Spinal cord (tissue), 10 donors: Measurements from ENCODE around the gene RASAL1. TPM values are rescaled to one million over a fixed set of nuclear protein-coding genes. Genes with fewer than 3 reads are reported as not detected.

Experiments used
- DNase-seq, 6 donors: peaks; one replicate each; pipeline versions ENCODE4 v3.0.0 to v3.0.0-alpha.2; 2013 to 2015; ENCODE audit warnings: low spot score in 6 of 6, low read depth in 4 of 6
- H3K27ac ChIP-seq: one replicate; pipeline ENCODE4 v1.5.1; 2013; ENCODE audit warnings: low read depth, low read length, control low read depth
- H3K27me3 ChIP-seq: one replicate; pipeline ENCODE4 v1.6.1; 2013; ENCODE audit warnings: low read length; ENCODE audit not compliant: control insufficient read depth, insufficient read depth
- H3K36me3 ChIP-seq: one replicate; pipeline ENCODE4 v1.6.1; 2013; ENCODE audit warnings: low read length; ENCODE audit not compliant: control insufficient read depth, insufficient read depth
- H3K4me1 ChIP-seq: one replicate; pipeline ENCODE4 v1.6.1; 2013; ENCODE audit warnings: low read length; ENCODE audit not compliant: control insufficient read depth, insufficient read depth
- H3K4me3 ChIP-seq: one replicate; pipeline ENCODE4 v1.5.1; 2013; ENCODE audit warnings: low read depth, low read length, control low read depth
- H3K9me3 ChIP-seq: one replicate; pipeline ENCODE4 v1.6.1; 2013; ENCODE audit warnings: low read length; ENCODE audit not compliant: control insufficient read depth, insufficient read depth
- WGBS: methylation state at CpG from one replicate; pipeline ENCODE4 v1.1.5; 2013; ENCODE audit warnings: missing lambda C conversion rate; ENCODE audit not compliant: insufficient coverage; 5-methylcytosine and 5-hydroxymethylcytosine counted together
- polyA plus RNA-seq, 2 donors: library from polyadenylated mRNA; unstranded; fragments of 120-200 nt; gene quantifications; one replicate each; pipeline ENCODE4 v1.2.1, GENCODE V29; 2013; ENCODE audit not compliant: insufficient read length in 2 of 2
- total RNA-seq, 2 donors: library from RNA; depleted of rRNA in 1 of 2; stranded (reverse); fragments of 120-200 nt in 1 of 2; fragments of >200 nt in 1 of 2; gene quantifications; one replicate each; pipeline versions ENCODE4 v1.2.3 to v1.2.4, GENCODE V29; 2013 to 2014
- donor health status: healthy.

The RASAL1 gene
- total and polyA plus RNA-seq, 4 donors, result 0.72 to 3.0 (median 2.4) TPM

DNA sequence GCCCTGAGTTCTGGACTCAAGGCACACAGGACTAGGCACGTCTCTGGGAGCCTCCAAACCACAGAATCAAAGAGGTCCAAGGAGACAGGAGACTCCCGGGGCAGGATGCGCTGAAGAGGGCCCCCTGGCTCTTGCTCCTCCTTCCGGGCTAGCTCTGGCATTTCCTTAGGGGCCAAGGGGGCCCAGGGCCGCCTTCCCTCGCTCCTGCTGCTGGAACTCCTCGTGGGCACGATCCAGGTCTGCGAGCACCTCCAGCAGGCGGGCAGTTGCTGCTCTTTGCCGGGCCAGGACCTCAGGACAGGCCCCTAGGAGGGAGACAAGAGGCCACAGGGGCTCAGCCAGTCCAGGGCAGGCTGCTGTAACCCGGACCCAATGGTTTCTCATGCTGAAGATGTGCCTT is 35.8 kb downstream of the RASAL1 start:
- H3K27ac ChIP-seq, result no peak overlapping the region

DNA sequence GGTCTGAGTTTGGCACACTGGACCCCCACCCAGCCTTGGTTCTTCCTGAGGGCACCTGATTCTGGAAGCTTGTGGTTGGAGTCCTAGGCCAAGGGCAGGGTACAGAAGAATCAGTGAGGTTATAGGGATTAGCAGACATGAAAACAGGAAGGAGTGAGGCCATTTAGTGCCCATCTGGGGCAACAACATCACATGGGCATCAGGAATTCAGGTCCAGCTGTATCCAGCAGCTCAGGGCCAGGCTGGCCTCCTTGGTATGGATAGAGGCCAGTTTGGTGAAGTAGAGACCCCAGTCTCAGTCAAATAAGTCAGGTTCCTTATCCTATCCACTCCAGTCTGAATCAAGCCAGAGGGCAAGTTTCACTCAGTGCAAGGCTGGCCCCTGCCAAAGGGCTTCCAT is 36.2 kb downstream of the RASAL1 start:
- peaks cover 35% of the 10 kb centered on the region for H3K4me1 ChIP-seq
- no peak for DNase-seq
- H3K4me3 ChIP-seq, result no peak overlapping the region
- no peaks in the 10 kb centered on the region for H3K9me3 ChIP-seq
- no peak overlapping the region for H3K27ac ChIP-seq
- H3K27me3 ChIP-seq, result no peaks in the 10 kb centered on the region
- H3K36me3 ChIP-seq, result peaks cover 35% of the 10 kb centered on the region

More for the DNA sequence above, 35.8 kb downstream of the RASAL1 start:
- Histone ChIP-seq H3K4me3 (no peak overlapping the region), H3K27me3 (no peaks in the 10 kb centered on the region), H3K4me1 (peaks cover 35% of the 10 kb centered on the region), H3K36me3 (peaks cover 31% of the 10 kb centered on the region), H3K9me3 (no peaks in the 10 kb centered on the region)
- DNase-seq, result no peak
- 76% methylated on average over 11 of the region's 12 CpGs for WGBS

DNA sequence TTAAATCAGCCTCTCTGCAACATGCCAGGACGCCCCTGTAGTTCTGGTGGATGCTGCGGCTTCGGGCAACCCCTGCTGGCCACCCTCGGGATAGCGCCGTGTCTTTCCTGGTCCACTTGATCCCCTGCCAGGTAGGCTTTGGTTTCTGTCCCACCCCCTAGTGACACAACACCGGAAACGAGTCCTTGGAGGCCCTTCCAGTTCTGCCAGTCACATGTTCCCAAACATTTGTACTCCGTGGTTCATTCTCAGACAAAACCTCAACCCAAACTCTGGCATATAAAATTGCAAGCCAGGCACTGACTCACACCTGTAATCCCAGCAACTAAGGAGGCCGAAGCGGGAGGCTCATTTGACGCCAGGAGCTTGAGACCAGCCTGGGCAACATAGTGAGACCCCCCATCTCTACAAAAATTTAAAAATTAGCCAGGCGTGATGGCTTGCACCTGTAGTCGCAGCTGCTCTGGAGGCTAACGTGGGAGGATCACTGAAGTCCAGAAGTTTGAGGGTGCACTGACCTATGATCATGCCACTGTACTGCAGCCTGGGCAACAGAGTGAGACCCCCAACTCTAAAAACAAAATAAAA is 37.0 kb downstream of the RASAL1 start:
- Histone ChIP-seq H3K36me3 (peaks cover 41% of the 10 kb centered on the region), H3K9me3 (no peaks in the 10 kb centered on the region), H3K4me1 (peaks cover 29% of the 10 kb centered on the region), H3K27ac (peak overlapping the region; percentile 94), H3K4me3 (no peak overlapping the region), H3K27me3 (no peaks in the 10 kb centered on the region)
- 23% methylated on average over 12 of the region's 15 CpGs for WGBS
- peak in 5 of 6 donors; percentile 70 to 94 (median 80) for DNase-seq

DNA sequence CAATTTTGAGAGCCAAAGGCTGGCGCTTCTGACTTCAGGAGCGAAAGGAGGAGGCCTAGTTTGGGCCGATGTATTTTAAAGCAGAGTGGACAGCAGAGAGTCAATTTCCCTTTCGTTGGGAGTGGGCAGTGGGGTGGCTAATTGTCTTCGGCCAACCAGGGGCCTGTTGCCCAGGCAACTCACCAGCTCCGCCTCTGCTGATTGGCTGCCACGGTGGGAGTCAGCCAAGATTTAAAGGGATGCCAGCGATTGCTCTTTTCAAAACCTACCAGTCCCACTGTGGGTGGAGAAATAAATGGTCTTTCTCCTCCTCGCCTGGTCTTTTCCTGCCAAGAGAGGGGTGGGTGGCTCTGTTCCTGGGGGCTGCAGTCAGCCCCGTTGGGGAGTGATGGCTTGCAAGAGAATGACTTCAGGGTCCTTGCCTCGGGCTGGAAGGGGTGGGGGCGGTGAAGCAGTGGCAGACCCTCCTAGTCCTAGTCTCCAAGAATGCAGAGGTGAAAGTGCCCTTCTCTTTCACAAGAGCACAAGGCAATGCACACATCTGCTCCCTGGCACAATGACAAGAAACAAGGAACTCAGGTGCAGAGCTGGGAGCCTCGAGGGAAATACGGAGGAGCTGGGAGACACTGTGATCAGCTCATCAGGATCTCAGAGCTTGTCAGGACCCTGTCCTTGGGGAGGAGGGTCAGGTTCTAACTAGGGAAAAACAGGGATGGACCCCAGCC is 37.7 kb downstream of the RASAL1 start:
- H3K4me3 ChIP-seq, result no peak overlapping the region
- peak overlapping the region; percentile 94 for H3K27ac ChIP-seq
- no peaks in the 10 kb centered on the region for H3K27me3 ChIP-seq
- H3K36me3 ChIP-seq, result peaks cover 48% of the 10 kb centered on the region
- H3K9me3 ChIP-seq, result no peaks in the 10 kb centered on the region
- H3K4me1 ChIP-seq, result peaks cover 32% of the 10 kb centered on the region
- 7% methylated on average over 8 of the region's 14 CpGs for WGBS
- peak; percentile 87 to 98 (median 89) for DNase-seq

DNA sequence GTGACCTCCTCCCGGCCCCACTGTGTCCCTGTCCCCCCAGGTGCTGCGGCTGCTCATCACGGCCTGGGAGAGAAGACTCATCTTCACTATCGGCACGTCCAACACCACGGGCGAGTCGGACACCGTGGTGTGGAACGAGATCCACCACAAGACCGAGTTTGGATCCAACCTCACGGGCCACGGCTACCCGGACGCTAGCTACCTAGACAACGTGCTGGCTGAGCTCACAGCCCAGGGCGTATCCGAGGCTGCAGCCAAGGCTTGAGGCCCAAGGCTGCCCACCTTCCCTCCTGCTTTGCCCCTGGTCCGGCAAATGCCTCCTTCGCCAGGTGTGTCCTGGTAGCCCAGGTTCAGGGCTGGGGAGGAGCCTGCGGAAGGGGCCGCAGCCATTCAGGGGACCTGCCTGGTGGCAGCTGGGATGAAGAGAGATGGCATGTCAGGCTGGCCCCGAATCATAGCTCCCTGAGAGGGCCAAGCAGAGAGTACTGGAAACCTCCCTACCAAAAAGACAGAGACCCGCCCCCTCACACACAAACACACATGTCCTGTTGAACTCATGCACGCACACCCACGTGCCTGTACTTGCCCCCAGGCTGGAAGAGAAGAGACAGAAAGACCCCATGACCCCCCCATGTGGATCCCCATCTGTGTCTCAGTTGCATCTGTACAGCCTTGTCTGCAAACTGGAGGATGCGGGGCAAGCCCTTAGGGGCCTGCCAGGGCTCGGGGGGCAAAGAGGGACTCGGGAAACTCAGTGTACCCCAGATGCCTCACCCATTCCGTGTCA is 38.7 kb downstream of the RASAL1 start:
- WGBS, result 88% methylated on average over 28 of the region's 30 CpGs
- peak overlapping the region; percentile 94 for H3K27ac ChIP-seq

DNA sequence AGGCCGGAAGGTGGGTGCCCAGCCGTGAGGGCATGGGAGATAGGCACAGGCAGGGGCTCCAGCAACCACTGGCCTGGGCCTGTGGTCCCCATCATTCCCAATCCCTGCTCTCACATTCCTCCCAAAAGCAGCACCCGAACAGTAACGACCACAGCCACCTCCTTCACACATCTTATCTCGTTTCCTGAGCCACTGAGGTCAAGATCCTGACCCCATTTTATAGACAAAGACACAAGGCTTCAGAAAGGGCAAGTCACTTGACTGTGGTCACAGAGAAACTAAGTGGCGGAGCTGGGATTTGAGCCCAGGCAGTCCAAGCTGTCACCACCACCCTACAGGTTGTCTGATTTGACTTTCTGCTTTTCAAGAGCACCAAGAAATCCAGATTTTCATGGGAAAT is 40.2 kb downstream of the RASAL1 start:
- Histone ChIP-seq H3K36me3 (peaks cover 64% of the 10 kb centered on the region), H3K27ac (no peak overlapping the region), H3K27me3 (no peaks in the 10 kb centered on the region), H3K9me3 (no peaks in the 10 kb centered on the region), H3K4me3 (no peak overlapping the region), H3K4me1 (peaks cover 29% of the 10 kb centered on the region)
- WGBS, result 59% methylated on average over 6 of the region's 6 CpGs
- no peak for DNase-seq

More for the DNA sequence above, 38.7 kb downstream of the RASAL1 start:
- H3K9me3 ChIP-seq, result no peaks in the 10 kb centered on the region
- H3K4me3 ChIP-seq, result no peak overlapping the region
- H3K4me1 ChIP-seq, result peaks cover 33% of the 10 kb centered on the region
- DNase-seq, result no peak
- no peaks in the 10 kb centered on the region for H3K27me3 ChIP-seq
- peaks cover 51% of the 10 kb centered on the region for H3K36me3 ChIP-seq

DNA sequence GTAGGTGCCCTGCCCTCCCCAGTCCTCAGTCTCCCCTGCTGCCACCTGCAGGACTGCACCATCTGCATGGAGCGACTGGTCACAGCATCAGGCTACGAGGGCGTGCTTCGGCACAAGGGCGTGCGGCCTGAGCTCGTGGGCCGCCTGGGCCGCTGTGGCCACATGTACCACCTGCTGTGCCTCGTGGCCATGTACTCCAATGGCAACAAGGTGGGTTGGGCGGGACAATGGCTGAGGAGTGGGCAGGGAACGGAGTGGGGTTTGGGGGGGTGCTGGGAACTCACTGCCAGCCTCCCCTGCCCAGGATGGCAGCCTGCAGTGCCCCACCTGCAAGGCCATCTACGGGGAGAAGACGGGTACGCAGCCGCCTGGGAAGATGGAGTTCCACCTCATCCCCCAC is 40.8 kb downstream of the RASAL1 start:
- Histone ChIP-seq H3K4me3 (no peak overlapping the region), H3K36me3 (peaks cover 67% of the 10 kb centered on the region), H3K4me1 (peaks cover 29% of the 10 kb centered on the region), H3K9me3 (no peaks in the 10 kb centered on the region), H3K27me3 (no peaks in the 10 kb centered on the region), H3K27ac (no peak overlapping the region)
- 94% methylated on average over 14 of the region's 16 CpGs for WGBS
- DNase-seq, result no peak

DNA sequence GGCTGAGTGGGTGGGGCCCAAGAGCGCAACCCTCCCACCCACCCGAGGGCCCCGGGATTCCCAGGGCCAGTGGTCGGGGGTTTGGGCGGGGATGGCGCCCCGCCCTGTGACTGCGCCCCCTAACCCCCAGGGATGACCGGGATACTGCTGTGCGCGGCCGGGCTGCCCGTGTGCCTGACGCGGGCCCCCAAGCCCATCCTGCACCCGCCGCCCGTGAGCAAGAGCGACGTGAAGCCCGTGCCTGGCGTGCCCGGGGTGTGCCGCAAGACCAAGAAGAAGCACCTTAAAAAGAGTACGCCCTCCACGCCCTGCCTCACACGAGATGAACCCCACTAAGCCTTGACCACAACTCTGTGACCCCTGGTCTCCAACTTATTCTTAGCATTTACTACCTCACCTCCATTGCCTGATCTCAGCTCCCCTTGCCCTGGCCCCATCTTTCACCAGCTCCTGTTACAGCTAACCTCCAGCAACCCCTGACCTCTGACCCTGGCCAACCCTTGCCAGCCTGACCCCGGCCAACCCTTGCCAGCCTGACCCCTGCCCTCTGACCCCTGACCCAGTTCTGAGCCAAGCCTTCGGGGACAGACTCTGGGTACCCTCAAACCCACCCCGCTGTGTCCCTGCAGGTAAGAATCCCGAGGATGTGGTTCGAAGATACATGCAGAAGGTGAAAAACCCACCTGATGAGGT is 42.0 kb downstream of the RASAL1 start:
- no peaks in the 10 kb centered on the region for H3K9me3 ChIP-seq
- peaks cover 75% of the 10 kb centered on the region for H3K36me3 ChIP-seq
- no peak for DNase-seq
- H3K27me3 ChIP-seq, result no peaks in the 10 kb centered on the region
- no peak overlapping the region for H3K27ac ChIP-seq
- H3K4me1 ChIP-seq, result peaks cover 24% of the 10 kb centered on the region
- no peak overlapping the region for H3K4me3 ChIP-seq
- 66% methylated on average over 29 of the region's 32 CpGs for WGBS

DNA sequence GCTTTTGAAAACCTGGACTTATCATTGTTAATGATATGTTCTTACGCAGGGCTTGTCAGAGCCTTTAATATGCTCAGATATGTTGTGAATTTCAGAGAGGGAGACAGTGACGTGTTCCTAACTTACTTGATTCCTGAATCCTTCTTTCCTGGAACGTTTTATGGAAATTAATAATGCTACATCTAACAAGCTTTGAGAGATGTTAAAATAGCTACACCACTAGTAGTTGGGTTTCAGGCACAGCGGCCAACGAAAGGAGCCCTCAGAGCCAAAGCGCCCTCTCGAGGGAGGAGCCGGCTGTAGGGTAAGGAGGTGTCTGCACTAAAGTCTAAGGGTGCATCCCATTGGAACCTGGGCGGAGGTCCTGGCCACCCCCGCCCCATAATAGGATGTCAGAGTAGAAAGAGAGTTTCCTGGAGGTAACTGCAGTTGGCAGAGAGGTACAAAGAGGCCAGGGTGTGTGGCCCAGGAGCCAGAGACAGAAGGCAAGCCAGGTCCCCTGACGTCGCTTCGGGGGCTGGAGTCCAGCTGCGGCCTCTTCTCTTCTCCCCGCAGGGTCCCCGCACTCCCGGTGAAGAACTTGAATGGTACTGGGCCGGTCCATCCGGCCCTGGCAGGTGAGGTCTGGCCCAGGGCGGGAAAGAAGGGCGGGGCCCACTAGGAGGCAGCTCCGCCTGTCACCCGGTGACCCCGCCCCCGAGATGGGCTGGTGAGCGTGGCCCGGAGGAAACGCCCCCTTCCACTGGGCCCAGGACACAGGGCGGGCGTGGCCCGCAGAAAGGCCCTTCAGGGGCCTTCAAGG is 42.8 kb downstream of the RASAL1 start:
- no peak for DNase-seq
- H3K9me3 ChIP-seq, result no peaks in the 10 kb centered on the region
- WGBS, result 32% methylated on average over 28 of the region's 31 CpGs
- H3K4me1 ChIP-seq, result peaks cover 17% of the 10 kb centered on the region
- H3K27ac ChIP-seq, result no peak overlapping the region
- no peak overlapping the region for H3K4me3 ChIP-seq
- no peaks in the 10 kb centered on the region for H3K27me3 ChIP-seq
- H3K36me3 ChIP-seq, result peaks cover 79% of the 10 kb centered on the region
